OCI-LY1 (cell line): ENCODE measurements around the gene APPBP2.
"Not testable (repeated sequence)": the region's sequence is repeated elsewhere in the genome, so short reads cannot be mapped to it uniquely, and the experiment has no call there.

Source experiments
- H2AFZ ChIP-seq: fragments of 200-600 bp; sonication (generic), shearing (Covaris generic); 2 replicates; pipeline ENCODE4 v1.6.0; 2014; ENCODE audit warnings: antibody characterized with exemption, mild to moderate bottlenecking, low read length
- H3F3A ChIP-seq: fragments of 200-600 bp; sonication (generic), shearing (Covaris generic); 2 replicates; pipeline ENCODE4 v1.6.0; 2014; ENCODE audit warnings: mild to moderate bottlenecking, antibody characterized with exemption, low read length, moderate library complexity; ENCODE audit not compliant: insufficient read depth
- H3K27ac ChIP-seq: fragments of 200-600 bp; sonication (generic); 2 replicates; pipeline ENCODE4 v1.5.1; 2014; ENCODE audit warnings: low read length, mixed run types, mild to moderate bottlenecking, low read depth; ENCODE audit not compliant: poor library complexity, severe bottlenecking
- H3K27me3 ChIP-seq: fragments of 200-600 bp; sonication (generic); 2 replicates; pipeline ENCODE4 v1.6.0; 2014; ENCODE audit warnings: antibody characterized with exemption, mild to moderate bottlenecking, low read length, moderate library complexity; ENCODE audit not compliant: insufficient read depth
- H3K36me3 ChIP-seq: fragments of 200-600 bp; sonication (generic); 2 replicates; pipeline ENCODE4 v1.6.1; 2014; ENCODE audit warnings: mild to moderate bottlenecking, antibody characterized with exemption, low read length, moderate library complexity, mixed read lengths; ENCODE audit not compliant: insufficient read depth
- H3K4me1 ChIP-seq: fragments of 200-600 bp; sonication (generic); 2 replicates; pipeline ENCODE4 v1.5.1; 2014; ENCODE audit warnings: mild to moderate bottlenecking, low read length, moderate library complexity; ENCODE audit not compliant: insufficient read depth, severe bottlenecking
- H3K4me2 ChIP-seq: fragments of 200-600 bp; sonication (generic), shearing (Covaris generic); 2 replicates; pipeline ENCODE4 v1.6.1; 2014; ENCODE audit warnings: low read length
- H3K4me3 ChIP-seq: fragments of 200-600 bp; sonication (generic); 2 replicates; pipeline ENCODE4 v1.5.1; 2014; ENCODE audit warnings: low read length, low read depth, mild to moderate bottlenecking, mixed read lengths; ENCODE audit not compliant: poor library complexity, severe bottlenecking
- H3K79me2 ChIP-seq: fragments of 200-600 bp; shearing (Covaris generic); 2 replicates; pipeline ENCODE4 v1.6.1; 2016; ENCODE audit warnings: mixed run types, low read length, mixed read lengths; ENCODE audit not compliant: insufficient read depth
- H3K9ac ChIP-seq: fragments of 200-600 bp; sonication (generic), shearing (Covaris generic); 2 replicates; pipeline ENCODE4 v1.6.1; 2014; ENCODE audit warnings: mild to moderate bottlenecking, low read length, mixed read lengths
- H3K9me2 ChIP-seq: fragments of 200-600 bp; sonication (generic), shearing (Covaris generic); 2 replicates; pipeline ENCODE4 v1.6.1; 2014; ENCODE audit warnings: low read depth, mild to moderate bottlenecking, low read length, mixed read lengths
- H3K9me3 ChIP-seq: fragments of 200-600 bp; shearing (Covaris generic); 2 replicates; pipeline ENCODE4 v1.6.1; 2014; ENCODE audit warnings: low read length, mixed read lengths
- H4K20me1 ChIP-seq: fragments of 200-600 bp; sonication (generic), shearing (Covaris generic); 2 replicates; pipeline ENCODE4 v1.6.0; 2016; ENCODE audit warnings: mild to moderate bottlenecking, low read length; ENCODE audit not compliant: insufficient read depth
- CTCF ChIP-seq: fragments of 200-600 bp; sonication (generic), shearing (Covaris generic); IDR thresholded peaks from 2 replicates; pipeline ENCODE4 v1.5.1; 2017; ENCODE audit warnings: mild to moderate bottlenecking, antibody characterized with exemption, low read length, moderate library complexity, mixed read lengths
- EZH2 ChIP-seq: fragments of 200-600 bp; sonication (generic), shearing (Covaris generic); IDR thresholded peaks from 2 replicates; pipeline ENCODE4 v1.8.0; 2017; ENCODE audit warnings: borderline replicate concordance, mixed run types, mild to moderate bottlenecking, antibody characterized with exemption, low read length, moderate library complexity, mixed read lengths

Gene APPBP2

GRCh38 chr17:60491771-60492170, 34.3 kb downstream of the APPBP2 start:
- Histone ChIP-seq H3K27ac (no peak overlapping the region), H3K9me3 (peaks cover 7% of the 10 kb centered on the region), H2AFZ (no peak overlapping the region), H3K79me2 (no peaks in the 10 kb centered on the region), H3K27me3 (no peaks in the 10 kb centered on the region), H3K9ac (no peak overlapping the region), H3F3A (no peaks in the 10 kb centered on the region), H4K20me1 (no peaks in the 10 kb centered on the region), H3K4me1 (no peaks in the 10 kb centered on the region), H3K4me3 (no peak overlapping the region), H3K36me3 (peaks cover 63% of the 10 kb centered on the region), H3K4me2 (no peak overlapping the region), H3K9me2 (no peaks in the 10 kb centered on the region)
- TF ChIP-seq CTCF (no peak), EZH2 (no peak)

GRCh38 chr17:60490594-60490993, 35.4 kb downstream of the APPBP2 start:
- H3K27ac ChIP-seq, H3K27me3 ChIP-seq, H4K20me1 ChIP-seq, H3K79me2 ChIP-seq, H3F3A ChIP-seq, H3K4me1 ChIP-seq, H3K9me3 ChIP-seq, H3K9me2 ChIP-seq, H3K4me2 ChIP-seq, H2AFZ ChIP-seq, H3K4me3 ChIP-seq, H3K9ac ChIP-seq: not testable (repeated sequence)
- H3K36me3 ChIP-seq, result peaks cover 51% of the 10 kb centered on the region

- Histone ChIP-seq H3K9ac (no peak overlapping the region), H3K27me3 (no peaks in the 10 kb centered on the region), H3K9me3 (no peaks in the 10 kb centered on the region), H3K36me3 (peaks cover 12% of the 10 kb centered on the region; the same call in 1 of the 2 replicates), H3K4me3 (no peak overlapping the region), H4K20me1 (no peaks in the 10 kb centered on the region), H2AFZ (no peak overlapping the region), H3K4me2 (no peak overlapping the region), H3K27ac (no peak overlapping the region), H3K79me2 (no peaks in the 10 kb centered on the region), H3F3A (no peaks in the 10 kb centered on the region), H3K4me1 (no peaks in the 10 kb centered on the region), H3K9me2 (no peaks in the 10 kb centered on the region)
- TF ChIP-seq EZH2 (no peak), CTCF (no peak)
These were observed 44.4 kb downstream of the APPBP2 start for GRCh38 chr17:60481604-60482003.

- Histone ChIP-seq H3K4me2 (no peak overlapping the region), H2AFZ (no peak overlapping the region), H4K20me1 (no peaks in the 10 kb centered on the region), H3K9me3 (peaks cover 11% of the 10 kb centered on the region; the same call in 1 of the 2 replicates), H3K4me3 (no peak overlapping the region), H3K4me1 (peaks cover 9% of the 10 kb centered on the region), H3K36me3 (peaks cover 40% of the 10 kb centered on the region), H3K27ac (no peak overlapping the region), H3K9me2 (no peaks in the 10 kb centered on the region), H3K79me2 (no peaks in the 10 kb centered on the region), H3K9ac (no peak overlapping the region), H3K27me3 (no peaks in the 10 kb centered on the region), H3F3A (no peaks in the 10 kb centered on the region)
- TF ChIP-seq EZH2 (no peak), CTCF (no peak)
These were observed 52.3 kb downstream of the APPBP2 start for GRCh38 chr17:60473788-60474187.
